WERI-Rb-1 (cell line): Measurements from ENCODE around the gene CCNL1.

Source experiments
- DNase-seq: peaks from one replicate; pipeline ENCODE4 v3.0.0-alpha.2; 2020
- H3K27ac ChIP-seq: fragments of 250-450 bp; sonication (Bioruptor Pico); 2 replicates; pipeline ENCODE4 v1.5.1; 2020; ENCODE audit warnings: mild to moderate bottlenecking, moderate library complexity
- H3K27me3 ChIP-seq: fragments of 250-450 bp; sonication (Bioruptor Pico); 2 replicates; pipeline ENCODE4 v1.5.1; 2021; ENCODE audit warnings: mild to moderate bottlenecking, low read depth, moderate library complexity; ENCODE audit not compliant: insufficient read depth, severe bottlenecking
- H3K36me3 ChIP-seq: fragments of 250-450 bp; sonication (Bioruptor Pico); 2 replicates; pipeline ENCODE4 v1.5.1; 2020; ENCODE audit warnings: mild to moderate bottlenecking, moderate library complexity
- H3K4me3 ChIP-seq: 2 replicates; pipeline ENCODE4 v1.5.1; 2011; ENCODE audit warnings: low read depth, mild to moderate bottlenecking, control low read depth, low read length
- H3K9me3 ChIP-seq: fragments of 250-450 bp; sonication (Bioruptor Pico); 2 replicates; pipeline ENCODE4 v1.5.1; 2021; ENCODE audit warnings: mild to moderate bottlenecking, moderate library complexity; ENCODE audit not compliant: severe bottlenecking
- TF ChIP-seq, protein P1 (sequence below): IDR thresholded peaks from 2 replicates; pipeline ENCODE4 v1.5.1; 2011; ENCODE audit warnings: low read depth, mild to moderate bottlenecking, control low read depth, inconsistent platforms, low read length

The CCNL1 gene

DNA sequence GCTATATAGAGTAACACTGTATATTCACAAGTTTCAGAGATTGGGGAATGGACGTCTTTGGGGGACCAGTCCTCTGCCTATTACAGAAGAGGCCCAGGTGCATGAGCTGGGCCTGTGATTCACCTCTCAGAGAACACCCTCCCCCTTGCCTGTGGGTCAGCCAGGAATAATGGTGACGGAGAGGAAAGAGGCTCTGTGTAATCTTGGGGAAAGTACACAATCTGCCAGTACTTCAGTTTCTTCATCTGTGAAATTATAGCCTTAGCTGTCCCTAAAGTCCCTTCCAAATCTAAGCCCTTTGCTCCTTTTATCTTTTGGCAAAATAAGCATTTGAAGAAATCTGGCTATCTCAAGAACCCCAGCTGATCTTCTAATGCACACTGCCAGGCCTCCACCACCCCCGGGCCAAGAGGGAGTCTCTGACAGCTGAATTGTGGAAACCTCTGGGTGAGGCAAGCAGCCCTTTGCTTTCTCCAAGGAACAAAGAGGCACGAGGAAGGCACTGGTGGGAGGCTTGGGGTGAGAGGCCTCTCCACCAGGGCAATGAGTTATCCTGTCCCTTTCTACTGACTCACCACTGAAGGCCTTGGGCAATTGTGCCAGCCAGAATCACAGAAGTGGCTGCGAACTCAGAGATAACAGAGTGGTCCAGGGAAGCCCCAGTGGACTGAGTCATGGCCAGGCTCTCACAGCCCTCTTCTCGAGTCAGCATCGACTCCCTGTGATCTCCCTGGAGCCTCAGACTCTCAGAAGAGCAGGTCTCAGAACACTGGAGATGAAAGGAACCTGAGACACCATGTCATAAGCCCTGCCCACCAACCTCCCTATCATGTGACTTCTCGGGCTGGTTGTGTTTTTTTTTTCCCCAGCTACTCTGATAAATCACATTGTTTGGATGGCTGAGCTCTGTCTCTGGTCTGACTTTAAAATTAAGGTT, 31.8 kb downstream of the CCNL1 start:
- Histone ChIP-seq H3K27me3 (no peaks in the 10 kb centered on the region), H3K36me3 (no peaks in the 10 kb centered on the region), H3K4me3 (no peak overlapping the region), H3K27ac (no peak overlapping the region), H3K9me3 (no peaks in the 10 kb centered on the region)
- TF ChIP-seq, protein P1, sequence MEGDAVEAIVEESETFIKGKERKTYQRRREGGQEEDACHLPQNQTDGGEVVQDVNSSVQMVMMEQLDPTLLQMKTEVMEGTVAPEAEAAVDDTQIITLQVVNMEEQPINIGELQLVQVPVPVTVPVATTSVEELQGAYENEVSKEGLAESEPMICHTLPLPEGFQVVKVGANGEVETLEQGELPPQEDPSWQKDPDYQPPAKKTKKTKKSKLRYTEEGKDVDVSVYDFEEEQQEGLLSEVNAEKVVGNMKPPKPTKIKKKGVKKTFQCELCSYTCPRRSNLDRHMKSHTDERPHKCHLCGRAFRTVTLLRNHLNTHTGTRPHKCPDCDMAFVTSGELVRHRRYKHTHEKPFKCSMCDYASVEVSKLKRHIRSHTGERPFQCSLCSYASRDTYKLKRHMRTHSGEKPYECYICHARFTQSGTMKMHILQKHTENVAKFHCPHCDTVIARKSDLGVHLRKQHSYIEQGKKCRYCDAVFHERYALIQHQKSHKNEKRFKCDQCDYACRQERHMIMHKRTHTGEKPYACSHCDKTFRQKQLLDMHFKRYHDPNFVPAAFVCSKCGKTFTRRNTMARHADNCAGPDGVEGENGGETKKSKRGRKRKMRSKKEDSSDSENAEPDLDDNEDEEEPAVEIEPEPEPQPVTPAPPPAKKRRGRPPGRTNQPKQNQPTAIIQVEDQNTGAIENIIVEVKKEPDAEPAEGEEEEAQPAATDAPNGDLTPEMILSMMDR: no peak
- DNase-seq: peak; percentile 37

DNA sequence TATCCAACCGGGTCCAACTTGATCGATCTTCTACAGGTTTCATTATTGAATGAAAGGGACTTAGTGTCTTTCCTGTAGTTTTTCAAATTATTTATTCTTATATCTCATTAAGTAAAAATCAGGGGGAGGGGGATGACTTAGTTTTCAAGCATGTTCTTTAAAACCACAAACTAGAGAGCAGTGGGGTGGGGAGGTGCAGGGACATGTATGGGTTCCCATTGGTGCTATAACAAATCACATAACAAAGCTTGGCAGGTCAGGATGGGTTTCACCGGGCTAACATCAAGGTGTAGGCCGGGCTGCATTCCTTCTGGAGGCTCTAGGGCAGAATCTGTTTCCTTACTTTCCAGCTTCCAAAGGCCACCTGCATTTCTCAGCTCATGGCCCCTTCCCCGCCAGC, 32.7 kb downstream of the CCNL1 start:
- Histone ChIP-seq H3K4me3 (no peak overlapping the region), H3K36me3 (no peaks in the 10 kb centered on the region), H3K9me3 (no peaks in the 10 kb centered on the region), H3K27ac (no peak overlapping the region), H3K27me3 (no peaks in the 10 kb centered on the region)
- TF ChIP-seq, protein P1: no peak
- no peak for DNase-seq

DNA sequence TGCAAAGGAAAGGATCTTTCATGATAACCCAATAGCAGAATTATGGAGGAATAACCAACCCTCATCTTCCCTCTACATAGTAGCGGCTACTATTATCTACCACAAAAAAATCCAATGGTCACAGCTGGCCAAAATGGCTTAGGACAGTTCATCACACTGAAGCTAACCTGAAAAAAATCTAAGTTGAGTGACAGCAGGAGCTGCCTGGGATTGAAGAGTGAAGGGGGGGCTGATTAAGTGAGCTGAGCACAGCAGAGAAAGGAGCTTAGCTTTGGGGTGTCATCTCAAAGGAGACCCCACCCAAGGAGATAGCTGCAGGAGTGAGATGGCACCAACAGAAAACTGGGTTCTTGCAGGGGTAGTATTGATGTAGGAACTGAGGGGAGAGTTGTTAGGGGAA, 33.6 kb downstream of the CCNL1 start:
- Histone ChIP-seq H3K27me3 (no peaks in the 10 kb centered on the region), H3K27ac (no peak overlapping the region), H3K4me3 (no peak overlapping the region), H3K36me3 (no peaks in the 10 kb centered on the region), H3K9me3 (no peaks in the 10 kb centered on the region)
- TF ChIP-seq, protein P1: no peak
- DNase-seq: no peak

DNA sequence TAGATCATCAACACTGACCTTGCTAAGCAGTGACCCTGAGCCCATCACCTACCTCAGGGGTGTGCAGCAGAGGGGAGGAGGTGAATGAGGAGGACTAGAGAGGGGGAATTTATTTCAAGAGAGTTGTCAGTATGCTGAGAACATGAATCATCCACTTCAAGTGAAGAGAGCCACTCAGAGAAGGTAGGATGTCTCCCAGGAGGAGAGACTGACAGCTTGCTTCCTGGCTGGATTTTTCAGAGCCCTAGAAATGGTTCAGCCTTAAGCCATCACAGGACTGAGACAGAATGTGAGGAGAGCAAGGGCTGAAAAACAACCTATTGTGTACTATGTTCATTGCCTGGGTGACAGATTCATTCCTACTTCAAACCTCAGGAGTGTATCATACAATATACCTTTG, 34.8 kb downstream of the CCNL1 start:
- Histone ChIP-seq H3K36me3 (no peaks in the 10 kb centered on the region), H3K4me3 (no peak overlapping the region), H3K9me3 (no peaks in the 10 kb centered on the region), H3K27me3 (no peaks in the 10 kb centered on the region), H3K27ac (no peak overlapping the region)
- DNase-seq: no peak
- TF ChIP-seq, protein P1: no peak

DNA sequence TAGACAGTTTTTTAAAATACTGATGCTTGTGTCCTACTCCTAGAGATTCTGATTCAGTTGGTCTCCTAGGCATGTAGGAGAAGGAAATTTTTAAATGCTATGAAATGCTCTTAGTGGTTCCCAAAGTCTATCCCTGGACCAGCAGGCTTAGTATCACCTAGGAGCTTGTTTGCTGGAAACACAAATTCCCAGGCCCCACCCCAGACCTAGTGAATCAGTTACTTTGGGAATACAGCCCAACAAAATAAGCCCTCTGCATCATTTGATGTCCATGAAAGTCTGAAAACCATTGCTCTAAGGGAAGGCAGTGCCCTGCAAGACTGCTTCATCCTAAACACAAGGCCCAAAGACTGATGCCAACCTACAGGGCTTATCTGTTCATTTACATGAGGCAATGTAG, 36.3 kb downstream of the CCNL1 start:
- Histone ChIP-seq H3K4me3 (no peak overlapping the region), H3K27ac (no peak overlapping the region), H3K9me3 (no peaks in the 10 kb centered on the region), H3K36me3 (no peaks in the 10 kb centered on the region), H3K27me3 (no peaks in the 10 kb centered on the region)
- no peak for DNase-seq
- TF ChIP-seq, protein P1: no peak
